Liver (tissue), 3 donors: Measurements from ENCODE around the gene MRFAP1.

ENCODE experiments used
- EGR1 ChIP-seq, 2 donors: IDR thresholded peaks; 2 replicates each; pipeline ENCODE4 v1.6.1; 2016 to 2018; ENCODE audit warnings: antibody characterized with exemption in 2 of 2, low read depth in 2 of 2
- FOXA1 ChIP-seq: IDR thresholded peaks from 2 replicates; pipeline ENCODE4 v1.6.1; 2016; ENCODE audit warnings: antibody characterized with exemption
- HNF4A ChIP-seq, 2 donors: conservative IDR thresholded peaks; 2 replicates each; pipeline ENCODE4 v1.6.1; 2016; ENCODE audit warnings: antibody characterized with exemption in 2 of 2, mild to moderate bottlenecking in 2 of 2
- RAD21 ChIP-seq, 2 donors: IDR thresholded peaks; 2 replicates each; pipeline ENCODE4 v1.6.1; 2016; ENCODE audit warnings: antibody characterized with exemption in 2 of 2, mild to moderate bottlenecking in 2 of 2
- TAF1 ChIP-seq: conservative IDR thresholded peaks from 2 replicates; pipeline ENCODE4 v1.6.1; 2016; ENCODE audit warnings: antibody characterized with exemption, mild to moderate bottlenecking
- YY1 ChIP-seq: IDR thresholded peaks from 2 replicates; pipeline ENCODE4 v1.6.1; 2016; ENCODE audit warnings: antibody characterized with exemption, mild to moderate bottlenecking
- TF ChIP-seq, protein P1 (sequence below): fragments of 150-350 bp; IDR thresholded peaks from 2 replicates; pipeline ENCODE4 v1.5.1; 2017; ENCODE audit warnings: improper control_type of control experiment, low read depth, low read length; ENCODE audit not compliant: missing input control
- TF ChIP-seq, protein P2 (sequence below): IDR thresholded peaks from 2 replicates; pipeline ENCODE4 v1.6.1; 2016; ENCODE audit warnings: antibody characterized with exemption
- TF ChIP-seq, protein P3 (sequence below): IDR thresholded peaks from 2 replicates; pipeline ENCODE4 v1.6.1; 2016; ENCODE audit warnings: antibody characterized with exemption
- donor health status: healthy.
- donor health status: healthy.

DNA sequence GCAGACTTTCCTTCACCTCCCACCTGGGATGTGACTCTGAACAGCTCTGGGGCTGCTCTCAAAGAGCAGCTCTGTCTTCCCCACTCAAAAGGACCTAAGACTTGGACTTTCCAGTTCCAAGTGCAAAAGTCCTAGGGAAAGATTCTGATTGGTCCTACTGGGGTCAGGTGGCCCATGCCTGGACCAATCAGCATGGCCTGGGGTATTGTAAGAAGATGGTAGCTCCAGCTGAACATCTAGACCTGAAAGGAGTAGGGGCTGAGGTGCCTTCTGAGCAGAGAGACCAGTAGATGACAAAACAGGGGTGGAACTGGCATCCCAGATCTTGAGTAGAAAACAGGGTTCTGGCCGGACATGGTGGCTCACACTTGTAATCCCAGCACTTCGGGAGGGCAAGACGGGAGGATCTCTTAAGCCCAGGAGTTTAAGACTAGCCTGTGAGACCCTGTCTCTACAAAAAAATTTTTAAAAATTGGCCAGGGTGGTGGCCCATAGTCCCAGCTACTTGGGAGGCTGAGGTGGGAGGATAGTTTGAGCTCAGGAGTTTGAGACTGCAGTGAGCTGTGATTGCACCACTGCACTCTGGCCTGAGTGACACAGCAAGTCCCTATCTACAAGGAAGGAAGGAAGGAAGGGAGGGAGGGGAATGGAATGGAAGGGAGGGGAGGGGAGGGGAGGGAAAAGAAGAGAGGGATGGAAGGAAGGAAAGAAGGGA is 27.4 kb upstream of the MRFAP1 start:
- TF ChIP-seq, protein P1, sequence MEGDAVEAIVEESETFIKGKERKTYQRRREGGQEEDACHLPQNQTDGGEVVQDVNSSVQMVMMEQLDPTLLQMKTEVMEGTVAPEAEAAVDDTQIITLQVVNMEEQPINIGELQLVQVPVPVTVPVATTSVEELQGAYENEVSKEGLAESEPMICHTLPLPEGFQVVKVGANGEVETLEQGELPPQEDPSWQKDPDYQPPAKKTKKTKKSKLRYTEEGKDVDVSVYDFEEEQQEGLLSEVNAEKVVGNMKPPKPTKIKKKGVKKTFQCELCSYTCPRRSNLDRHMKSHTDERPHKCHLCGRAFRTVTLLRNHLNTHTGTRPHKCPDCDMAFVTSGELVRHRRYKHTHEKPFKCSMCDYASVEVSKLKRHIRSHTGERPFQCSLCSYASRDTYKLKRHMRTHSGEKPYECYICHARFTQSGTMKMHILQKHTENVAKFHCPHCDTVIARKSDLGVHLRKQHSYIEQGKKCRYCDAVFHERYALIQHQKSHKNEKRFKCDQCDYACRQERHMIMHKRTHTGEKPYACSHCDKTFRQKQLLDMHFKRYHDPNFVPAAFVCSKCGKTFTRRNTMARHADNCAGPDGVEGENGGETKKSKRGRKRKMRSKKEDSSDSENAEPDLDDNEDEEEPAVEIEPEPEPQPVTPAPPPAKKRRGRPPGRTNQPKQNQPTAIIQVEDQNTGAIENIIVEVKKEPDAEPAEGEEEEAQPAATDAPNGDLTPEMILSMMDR = no peak
- no peak for TF ChIP-seq YY1
- TF ChIP-seq RAD21 (IDR thresholded peaks at IDR 0.05) = no peak
- no peak for TF ChIP-seq HNF4A (conservative IDR thresholded peaks at IDR 0.05)
- TF ChIP-seq, protein P2, sequence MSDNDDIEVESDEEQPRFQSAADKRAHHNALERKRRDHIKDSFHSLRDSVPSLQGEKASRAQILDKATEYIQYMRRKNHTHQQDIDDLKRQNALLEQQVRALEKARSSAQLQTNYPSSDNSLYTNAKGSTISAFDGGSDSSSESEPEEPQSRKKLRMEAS = no peak
- no peak for TF ChIP-seq EGR1 (IDR thresholded peaks at IDR 0.05; ENCODE audit: low read depth in 2 of 2)
- no peak for TF ChIP-seq TAF1
- no peak for TF ChIP-seq FOXA1
- TF ChIP-seq, protein P3, sequence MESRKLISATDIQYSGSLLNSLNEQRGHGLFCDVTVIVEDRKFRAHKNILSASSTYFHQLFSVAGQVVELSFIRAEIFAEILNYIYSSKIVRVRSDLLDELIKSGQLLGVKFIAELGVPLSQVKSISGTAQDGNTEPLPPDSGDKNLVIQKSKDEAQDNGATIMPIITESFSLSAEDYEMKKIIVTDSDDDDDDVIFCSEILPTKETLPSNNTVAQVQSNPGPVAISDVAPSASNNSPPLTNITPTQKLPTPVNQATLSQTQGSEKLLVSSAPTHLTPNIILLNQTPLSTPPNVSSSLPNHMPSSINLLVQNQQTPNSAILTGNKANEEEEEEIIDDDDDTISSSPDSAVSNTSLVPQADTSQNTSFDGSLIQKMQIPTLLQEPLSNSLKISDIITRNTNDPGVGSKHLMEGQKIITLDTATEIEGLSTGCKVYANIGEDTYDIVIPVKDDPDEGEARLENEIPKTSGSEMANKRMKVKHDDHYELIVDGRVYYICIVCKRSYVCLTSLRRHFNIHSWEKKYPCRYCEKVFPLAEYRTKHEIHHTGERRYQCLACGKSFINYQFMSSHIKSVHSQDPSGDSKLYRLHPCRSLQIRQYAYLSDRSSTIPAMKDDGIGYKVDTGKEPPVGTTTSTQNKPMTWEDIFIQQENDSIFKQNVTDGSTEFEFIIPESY = no peak
